ENCODE results near the gene VTCN1. TPM values are rescaled to one million over a fixed set of nuclear protein-coding genes. Genes with fewer than 3 reads are reported as not detected.

The VTCN1 gene
- total RNA-seq, 4 donors from 2014 or later, result not detected

GRCh38 chr1:117173006-117173405 lies 37.7 kb downstream of the VTCN1 start:
- no peaks in the 10 kb centered on the region for H3K4me1 ChIP-seq
- H3K27ac ChIP-seq, result no peak overlapping the region
- no peak for DNase-seq
- H3K9me3 ChIP-seq, result no peaks in the 10 kb centered on the region
- WGBS, 2 donors, result 94 to 97% methylated on average over 10 of the region's 10 CpGs
- H3K27me3 ChIP-seq, result no peaks in the 10 kb centered on the region
- no peaks in the 10 kb centered on the region for H3K36me3 ChIP-seq
- H3K4me3 ChIP-seq (replicated peaks in 1 of 3), result no peak overlapping the region
- TF ChIP-seq POLR2A (IDR thresholded peaks at IDR 0.05), result no peak
- TF ChIP-seq CTCF (IDR thresholded peaks at IDR 0.05), result no peak
- intact Hi-C loops (cut with DNase I), result no loop called here

- no peaks in the 10 kb centered on the region for H3K36me3 ChIP-seq
These were observed 38.7 kb downstream of the VTCN1 start for GRCh38 chr1:117171900-117172511.

GRCh38 chr1:117169871-117170596 lies 40.7 kb downstream of the VTCN1 start:
- H3K4me3 ChIP-seq (replicated peaks in 1 of 3), result no peak overlapping the region
- H3K27me3 ChIP-seq, result no peaks in the 10 kb centered on the region
- 68 to 77% methylated on average over 4 of the region's 4 CpGs for WGBS, 2 donors
- no peak for DNase-seq
- H3K4me1 ChIP-seq, result no peaks in the 10 kb centered on the region
- no peaks in the 10 kb centered on the region for H3K36me3 ChIP-seq
- H3K9me3 ChIP-seq, result no peaks in the 10 kb centered on the region
- TF ChIP-seq POLR2A (IDR thresholded peaks at IDR 0.05) (no peak), CTCF (IDR thresholded peaks at IDR 0.05) (no peak)
- no peak overlapping the region for H3K27ac ChIP-seq
- intact Hi-C loops (cut with DNase I), result no loop called here

More at GRCh38 chr1:117171900-117172511, 38.7 kb downstream of the VTCN1 start:
- Histone ChIP-seq H3K4me3 (replicated peaks in 1 of 3) (no peak overlapping the region), H3K27me3 (no peaks in the 10 kb centered on the region), H3K9me3 (no peaks in the 10 kb centered on the region), H3K4me1 (no peaks in the 10 kb centered on the region), H3K27ac (no peak overlapping the region)
- TF ChIP-seq CTCF (IDR thresholded peaks at IDR 0.05), result no peak
- TF ChIP-seq POLR2A (IDR thresholded peaks at IDR 0.05), result no peak
- DNase-seq, result peak in 1 of 2 donors; percentile 10
- intact Hi-C loops (cut with DNase I), result no loop called here
- 76 to 80% methylated on average over 18 of the region's 18 CpGs for WGBS, 2 donors

- Histone ChIP-seq H3K27me3 (no peaks in the 10 kb centered on the region), H3K4me3 (replicated peaks in 1 of 3) (no peak overlapping the region), H3K9me3 (no peaks in the 10 kb centered on the region), H3K27ac (no peak overlapping the region), H3K36me3 (no peaks in the 10 kb centered on the region), H3K4me1 (no peaks in the 10 kb centered on the region)
- intact Hi-C loops (cut with DNase I), result no loop called here
- TF ChIP-seq CTCF (IDR thresholded peaks at IDR 0.05) (no peak), POLR2A (IDR thresholded peaks at IDR 0.05) (no peak)
- DNase-seq, result no peak
These were observed 43.3 kb downstream of the VTCN1 start for GRCh38 chr1:117167402-117167801.

- Histone ChIP-seq H3K27ac (no peak overlapping the region), H3K4me3 (replicated peaks in 1 of 3) (no peak overlapping the region), H3K9me3 (no peaks in the 10 kb centered on the region), H3K27me3 (no peaks in the 10 kb centered on the region), H3K4me1 (no peaks in the 10 kb centered on the region), H3K36me3 (no peaks in the 10 kb centered on the region)
- no peak for DNase-seq
- WGBS, 2 donors, result 91 to 93% methylated on average over 2 of the region's 2 CpGs
- intact Hi-C loops (cut with DNase I), result no loop called here
- TF ChIP-seq POLR2A (IDR thresholded peaks at IDR 0.05) (no peak), CTCF (IDR thresholded peaks at IDR 0.05) (no peak)
These were observed 44.7 kb downstream of the VTCN1 start for GRCh38 chr1:117166076-117166475.
